H1 (cell line): ENCODE results near the gene TMPRSS9. TPM values are rescaled to one million over a fixed set of nuclear protein-coding genes. Genes with fewer than 3 reads are reported as not detected.

Experiments used
- CEBPB ChIP-seq: IDR thresholded peaks from 2 replicates; pipeline ENCODE4 v1.6.1; 2012; ENCODE audit warnings: low read depth, low read length
- CHD7 ChIP-seq: fragments of 300-600 bp; sonication (generic); IDR thresholded peaks from 2 replicates; pipeline ENCODE4 v1.7.1; 2012; ENCODE audit warnings: low read length, moderate library complexity, mild to moderate bottlenecking, inconsistent platforms; ENCODE audit not compliant: insufficient replicate concordance
- GTF2F1 ChIP-seq: IDR thresholded peaks from 2 replicates; pipeline ENCODE4 v1.6.1; 2012; ENCODE audit warnings: low read depth, low read length, improper control_type of control experiment, borderline replicate concordance
- RAD21 ChIP-seq, 2 experiments: IDR thresholded peaks in 1 of 2; conservative IDR thresholded peaks in 1 of 2; 2 replicates each; pipeline ENCODE4 v1.6.1; 2011; ENCODE audit warnings: low read depth in 2 of 2, low read length in 2 of 2, improper control_type of control experiment in 1 of 2, inconsistent platforms in 1 of 2, mild to moderate bottlenecking in 1 of 2, moderate library complexity in 1 of 2
- RXRA ChIP-seq: IDR thresholded peaks from 2 replicates; pipeline ENCODE4 v1.6.1; 2011; ENCODE audit warnings: low read depth, mild to moderate bottlenecking, low read length, moderate library complexity; ENCODE audit not compliant: insufficient read depth
- SP4 ChIP-seq: IDR thresholded peaks from 2 replicates; pipeline ENCODE4 v1.6.1; 2012; ENCODE audit warnings: low read length, inconsistent platforms
- TAF1 ChIP-seq: IDR thresholded peaks from 2 replicates; pipeline ENCODE4 v1.6.1; 2011; ENCODE audit warnings: mild to moderate bottlenecking, low read depth, low read length
- ZNF274 ChIP-seq: IDR thresholded peaks from 2 replicates; pipeline ENCODE4 v1.7.0; 2012; ENCODE audit warnings: low read length, borderline replicate concordance; ENCODE audit errors: extremely low read depth
- polyA plus RNA-seq, 7 experiments: library from polyadenylated mRNA; depleted of rRNA in 3 of 7; stranded (reverse) in 5 of 7; unstranded in 2 of 7; fragments of >200 nt in 5 of 7; fragments of 200-250 nt in 2 of 7; gene quantifications; 1 replicate in 5 of 7; 2 replicates in 1 of 7; 4 replicates in 1 of 7; pipeline versions ENCODE4 v1.2.1 to v1.2.3, GENCODE V29; 2011 to 2013; ENCODE audit warnings: missing spikeins in 2 of 7, mixed read lengths in 2 of 7
- total RNA-seq: library from RNA; stranded (reverse); fragmentation: NEBNext Ultra II Directional; extraction: Animal tissue kit (Norgen Biotek cat#: 25700); gene quantifications from 2 replicates; pipeline ENCODE4 v1.2.1, GENCODE V29; 2021

Gene TMPRSS9
- total and polyA plus RNA-seq, 2 of the 8 experiments (the other 6 are each of a cell fraction or from before 2014, with no cell fraction given), result 0.15 to 0.19 TPM

GRCh38 chr19:2460245-2460644 is 100.2 kb downstream of the TMPRSS9 start (continued):
- TF ChIP-seq CHD7 (no peak), RAD21 (IDR thresholded peaks at IDR 0.05 in 1 of 2, conservative IDR thresholded peaks at IDR 0.05 in 1 of 2; ENCODE audit: low read depth in 2 of 2, low read length in 2 of 2) (no peak), CEBPB (no peak), ZNF274 (no peak), GTF2F1 (no peak), SP4 (no peak), TAF1 (no peak), RXRA (no peak)
